ENCODE data around the gene ANXA4. TPM values are rescaled to one million over a fixed set of nuclear protein-coding genes. Genes with fewer than 3 reads are reported as not detected.

ANXA4 gene
- total RNA-seq, 4 donors from 2014 or later, result 33.3 to 125 (median 99.4) TPM

DNA sequence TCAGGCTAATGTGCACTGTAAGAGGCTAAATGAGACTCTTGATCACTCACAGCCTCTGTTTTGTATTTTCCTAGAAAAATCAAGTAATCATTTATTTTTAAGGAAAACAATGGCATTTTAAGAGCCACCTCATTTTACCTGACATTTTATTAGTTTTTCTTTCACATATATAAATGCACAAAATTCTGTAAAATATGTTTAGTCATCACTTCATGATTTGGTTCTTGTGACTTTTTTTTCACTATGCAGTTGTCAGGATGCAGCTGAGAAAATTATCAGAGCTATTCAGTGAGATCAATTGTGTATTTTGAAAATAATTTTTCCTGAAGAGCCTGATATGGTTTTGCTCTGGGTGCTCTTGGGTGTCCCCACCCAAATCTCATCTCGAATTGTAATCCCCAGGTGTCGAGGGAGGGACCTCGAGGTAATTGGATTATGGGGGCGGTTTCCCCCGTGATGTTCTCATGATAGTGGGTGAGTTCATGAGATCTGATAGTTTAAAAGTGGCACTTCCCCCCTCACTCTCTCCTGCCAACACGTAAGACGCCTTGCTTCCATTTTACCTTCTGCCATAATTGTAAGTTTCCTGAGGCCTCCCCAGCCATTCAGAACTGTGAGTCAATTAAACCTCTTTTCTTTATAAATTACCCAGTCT, 16.1 kb upstream of the ANXA4 start:
- no peak for TF ChIP-seq EP300 (IDR thresholded peaks at IDR 0.05; ENCODE audit: low read depth)
- TF ChIP-seq, protein P1, sequence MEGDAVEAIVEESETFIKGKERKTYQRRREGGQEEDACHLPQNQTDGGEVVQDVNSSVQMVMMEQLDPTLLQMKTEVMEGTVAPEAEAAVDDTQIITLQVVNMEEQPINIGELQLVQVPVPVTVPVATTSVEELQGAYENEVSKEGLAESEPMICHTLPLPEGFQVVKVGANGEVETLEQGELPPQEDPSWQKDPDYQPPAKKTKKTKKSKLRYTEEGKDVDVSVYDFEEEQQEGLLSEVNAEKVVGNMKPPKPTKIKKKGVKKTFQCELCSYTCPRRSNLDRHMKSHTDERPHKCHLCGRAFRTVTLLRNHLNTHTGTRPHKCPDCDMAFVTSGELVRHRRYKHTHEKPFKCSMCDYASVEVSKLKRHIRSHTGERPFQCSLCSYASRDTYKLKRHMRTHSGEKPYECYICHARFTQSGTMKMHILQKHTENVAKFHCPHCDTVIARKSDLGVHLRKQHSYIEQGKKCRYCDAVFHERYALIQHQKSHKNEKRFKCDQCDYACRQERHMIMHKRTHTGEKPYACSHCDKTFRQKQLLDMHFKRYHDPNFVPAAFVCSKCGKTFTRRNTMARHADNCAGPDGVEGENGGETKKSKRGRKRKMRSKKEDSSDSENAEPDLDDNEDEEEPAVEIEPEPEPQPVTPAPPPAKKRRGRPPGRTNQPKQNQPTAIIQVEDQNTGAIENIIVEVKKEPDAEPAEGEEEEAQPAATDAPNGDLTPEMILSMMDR (IDR thresholded peaks at IDR 0.05), result no peak
- TF ChIP-seq POLR2A (IDR thresholded peaks at IDR 0.05), result no peak
- TF ChIP-seq POLR2AphosphoS5 (IDR thresholded peaks at IDR 0.05), result no peak
- intact Hi-C loops (cut with DNase I; ENCODE audit: low total_unique reads) (loop anchor here (2.0 kb wide), 1 partner anchor 91 kb away; no protein-coding TSS in a partner anchor), in situ Hi-C loops (cut with MboI; ENCODE audit: low pct_ligation_motif_present in 1 of 4, low pct_unique_long_range_greater_than_20kb in 1 of 4, low sequenced_read_pairs in 3 of 4) (loop anchor here (5.0 to 10.0 kb wide), 4 partner anchors 81 to 96 kb away; no protein-coding TSS in a partner anchor)

DNA sequence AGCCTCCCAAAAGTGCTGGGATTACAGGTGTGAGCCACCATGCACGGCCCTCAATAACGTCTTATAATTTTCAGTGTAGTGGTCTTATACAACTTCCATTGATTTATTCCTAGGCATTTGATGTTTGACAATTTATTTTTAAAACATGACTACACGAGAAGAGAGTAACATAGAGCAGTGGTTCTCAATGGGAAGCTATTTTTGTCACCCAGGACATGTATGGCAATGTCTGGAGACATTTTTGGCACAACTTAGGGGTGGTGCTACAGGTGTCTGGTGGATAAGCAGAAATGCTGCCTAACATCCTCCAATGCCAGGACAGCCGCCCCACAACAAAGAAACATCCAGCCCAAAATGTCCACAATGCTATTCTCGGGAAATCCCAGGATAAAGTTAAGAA, 12.7 kb upstream of the ANXA4 start:
- TF ChIP-seq, protein P1 (IDR thresholded peaks at IDR 0.05), result no peak
- TF ChIP-seq EP300 (IDR thresholded peaks at IDR 0.05; ENCODE audit: low read depth) (no peak), POLR2AphosphoS5 (IDR thresholded peaks at IDR 0.05) (no peak), POLR2A (IDR thresholded peaks at IDR 0.05) (no peak)
- Histone ChIP-seq H3K4me3 (no peak overlapping the region), H3K27me3 (no peaks in the 10 kb centered on the region), H3K27ac (no peak overlapping the region), H3K9me3 (no peaks in the 10 kb centered on the region), H3K4me1 (peaks cover 0 to 4% (median 2%) of the 10 kb centered on the region in 4 donors), H3K36me3 (no peaks in the 10 kb centered on the region)
- in situ Hi-C loops (cut with MboI; ENCODE audit: low pct_ligation_motif_present in 1 of 4, low pct_unique_long_range_greater_than_20kb in 1 of 4, low sequenced_read_pairs in 3 of 4), result loop anchor here (5.0 to 10.0 kb wide), 4 partner anchors 78 to 93 kb away; no protein-coding TSS in a partner anchor
- DNase-seq, result no peak
- WGBS, 2 donors (ENCODE audit: low coverage in 1 of 2), result 78 to 83% methylated on average over 2 to 5 of the region's 5 CpGs
- intact Hi-C loops (cut with DNase I; ENCODE audit: low total_unique reads), result no loop called here

More for the DNA sequence above, 16.1 kb upstream of the ANXA4 start:
- Histone ChIP-seq H3K27me3 (no peaks in the 10 kb centered on the region), H3K4me3 (no peak overlapping the region), H3K36me3 (no peaks in the 10 kb centered on the region), H3K27ac (no peak overlapping the region), H3K4me1 (peaks cover 0 to 4% (median 2%) of the 10 kb centered on the region in 4 donors), H3K9me3 (no peaks in the 10 kb centered on the region)
- no peak for DNase-seq
- WGBS, 2 donors (ENCODE audit: low coverage in 1 of 2), result 89 to 93% methylated on average over 6 to 7 of the region's 7 CpGs

GRCh38 chr2:69729781-69730180, 12.2 kb upstream of the ANXA4 start:
- TF ChIP-seq POLR2AphosphoS5 (IDR thresholded peaks at IDR 0.05) (no peak), POLR2A (IDR thresholded peaks at IDR 0.05) (no peak), EP300 (IDR thresholded peaks at IDR 0.05; ENCODE audit: low read depth) (no peak)
- TF ChIP-seq, protein P1 (IDR thresholded peaks at IDR 0.05), result no peak
- Histone ChIP-seq H3K27ac (no peak overlapping the region), H3K4me1 (peaks cover 0 to 3% (median 1%) of the 10 kb centered on the region in 4 donors), H3K36me3 (no peaks in the 10 kb centered on the region), H3K27me3 (no peaks in the 10 kb centered on the region), H3K4me3 (no peak overlapping the region), H3K9me3 (no peaks in the 10 kb centered on the region)
- WGBS, 2 donors (ENCODE audit: low coverage in 1 of 2), result 80 to 90% methylated on average over 4 to 5 of the region's 5 CpGs
- no peak for DNase-seq
- intact Hi-C loops (cut with DNase I; ENCODE audit: low total_unique reads) (no loop called here), in situ Hi-C loops (cut with MboI; ENCODE audit: low pct_ligation_motif_present in 1 of 4, low pct_unique_long_range_greater_than_20kb in 1 of 4, low sequenced_read_pairs in 3 of 4) (loop anchor here (5.0 to 10.0 kb wide), 4 partner anchors 78 to 93 kb away; no protein-coding TSS in a partner anchor)

- Histone ChIP-seq H3K27me3 (no peaks in the 10 kb centered on the region), H3K27ac (no peak overlapping the region), H3K4me1 (no peaks in the 10 kb centered on the region), H3K4me3 (no peak overlapping the region), H3K9me3 (no peaks in the 10 kb centered on the region), H3K36me3 (no peaks in the 10 kb centered on the region)
- WGBS, 2 donors (ENCODE audit: low coverage in 1 of 2), result 74 to 82% methylated on average over 3 to 6 of the region's 6 CpGs
- DNase-seq, result no peak
- in situ Hi-C loops (cut with MboI; ENCODE audit: low pct_ligation_motif_present in 1 of 4, low pct_unique_long_range_greater_than_20kb in 1 of 4, low sequenced_read_pairs in 3 of 4), result no loop called here
- TF ChIP-seq EP300 (IDR thresholded peaks at IDR 0.05; ENCODE audit: low read depth), result no peak
- TF ChIP-seq POLR2AphosphoS5 (IDR thresholded peaks at IDR 0.05), result no peak
- TF ChIP-seq, protein P1 (IDR thresholded peaks at IDR 0.05), result no peak
- TF ChIP-seq POLR2A (IDR thresholded peaks at IDR 0.05), result no peak
- intact Hi-C loops (cut with DNase I; ENCODE audit: low total_unique reads), result no loop called here
Observed at GRCh38 chr2:69731147-69731970, 10.6 kb upstream of the ANXA4 start.
